Measurements from ENCODE around the gene CBX1.

DNA sequence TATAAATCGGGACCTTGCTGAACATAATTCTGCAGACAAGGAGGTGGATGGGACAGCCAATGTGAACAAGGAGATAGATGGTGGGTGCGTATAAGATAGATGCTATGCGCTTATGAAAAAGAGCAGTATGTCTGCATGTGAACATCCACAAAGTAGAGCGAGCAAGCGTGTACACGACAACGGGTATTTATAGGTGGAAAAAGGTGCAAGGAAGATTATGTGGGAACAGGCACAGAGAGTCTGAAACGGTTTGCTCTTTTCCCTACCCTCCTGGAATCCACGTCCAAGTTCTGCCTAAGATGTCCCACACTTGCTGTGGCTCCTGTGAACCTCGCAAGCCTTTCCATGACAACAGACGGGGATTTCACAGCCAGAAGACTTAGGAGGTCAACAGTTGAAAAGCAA lies 49.3 kb upstream of the CBX1 start:
- TF ChIP-seq ZNF622 (IDR thresholded peaks at IDR 0.05): no peak
- TF ChIP-seq, protein P1, sequence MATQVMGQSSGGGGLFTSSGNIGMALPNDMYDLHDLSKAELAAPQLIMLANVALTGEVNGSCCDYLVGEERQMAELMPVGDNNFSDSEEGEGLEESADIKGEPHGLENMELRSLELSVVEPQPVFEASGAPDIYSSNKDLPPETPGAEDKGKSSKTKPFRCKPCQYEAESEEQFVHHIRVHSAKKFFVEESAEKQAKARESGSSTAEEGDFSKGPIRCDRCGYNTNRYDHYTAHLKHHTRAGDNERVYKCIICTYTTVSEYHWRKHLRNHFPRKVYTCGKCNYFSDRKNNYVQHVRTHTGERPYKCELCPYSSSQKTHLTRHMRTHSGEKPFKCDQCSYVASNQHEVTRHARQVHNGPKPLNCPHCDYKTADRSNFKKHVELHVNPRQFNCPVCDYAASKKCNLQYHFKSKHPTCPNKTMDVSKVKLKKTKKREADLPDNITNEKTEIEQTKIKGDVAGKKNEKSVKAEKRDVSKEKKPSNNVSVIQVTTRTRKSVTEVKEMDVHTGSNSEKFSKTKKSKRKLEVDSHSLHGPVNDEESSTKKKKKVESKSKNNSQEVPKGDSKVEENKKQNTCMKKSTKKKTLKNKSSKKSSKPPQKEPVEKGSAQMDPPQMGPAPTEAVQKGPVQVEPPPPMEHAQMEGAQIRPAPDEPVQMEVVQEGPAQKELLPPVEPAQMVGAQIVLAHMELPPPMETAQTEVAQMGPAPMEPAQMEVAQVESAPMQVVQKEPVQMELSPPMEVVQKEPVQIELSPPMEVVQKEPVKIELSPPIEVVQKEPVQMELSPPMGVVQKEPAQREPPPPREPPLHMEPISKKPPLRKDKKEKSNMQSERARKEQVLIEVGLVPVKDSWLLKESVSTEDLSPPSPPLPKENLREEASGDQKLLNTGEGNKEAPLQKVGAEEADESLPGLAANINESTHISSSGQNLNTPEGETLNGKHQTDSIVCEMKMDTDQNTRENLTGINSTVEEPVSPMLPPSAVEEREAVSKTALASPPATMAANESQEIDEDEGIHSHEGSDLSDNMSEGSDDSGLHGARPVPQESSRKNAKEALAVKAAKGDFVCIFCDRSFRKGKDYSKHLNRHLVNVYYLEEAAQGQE (IDR thresholded peaks at IDR 0.05; ENCODE audit: low read depth, low read length): no peak
- TF ChIP-seq, protein P2, sequence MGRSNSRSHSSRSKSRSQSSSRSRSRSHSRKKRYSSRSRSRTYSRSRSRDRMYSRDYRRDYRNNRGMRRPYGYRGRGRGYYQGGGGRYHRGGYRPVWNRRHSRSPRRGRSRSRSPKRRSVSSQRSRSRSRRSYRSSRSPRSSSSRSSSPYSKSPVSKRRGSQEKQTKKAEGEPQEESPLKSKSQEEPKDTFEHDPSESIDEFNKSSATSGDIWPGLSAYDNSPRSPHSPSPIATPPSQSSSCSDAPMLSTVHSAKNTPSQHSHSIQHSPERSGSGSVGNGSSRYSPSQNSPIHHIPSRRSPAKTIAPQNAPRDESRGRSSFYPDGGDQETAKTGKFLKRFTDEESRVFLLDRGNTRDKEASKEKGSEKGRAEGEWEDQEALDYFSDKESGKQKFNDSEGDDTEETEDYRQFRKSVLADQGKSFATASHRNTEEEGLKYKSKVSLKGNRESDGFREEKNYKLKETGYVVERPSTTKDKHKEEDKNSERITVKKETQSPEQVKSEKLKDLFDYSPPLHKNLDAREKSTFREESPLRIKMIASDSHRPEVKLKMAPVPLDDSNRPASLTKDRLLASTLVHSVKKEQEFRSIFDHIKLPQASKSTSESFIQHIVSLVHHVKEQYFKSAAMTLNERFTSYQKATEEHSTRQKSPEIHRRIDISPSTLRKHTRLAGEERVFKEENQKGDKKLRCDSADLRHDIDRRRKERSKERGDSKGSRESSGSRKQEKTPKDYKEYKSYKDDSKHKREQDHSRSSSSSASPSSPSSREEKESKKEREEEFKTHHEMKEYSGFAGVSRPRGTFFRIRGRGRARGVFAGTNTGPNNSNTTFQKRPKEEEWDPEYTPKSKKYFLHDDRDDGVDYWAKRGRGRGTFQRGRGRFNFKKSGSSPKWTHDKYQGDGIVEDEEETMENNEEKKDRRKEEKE (IDR thresholded peaks at IDR 0.05): no peak
